Liver (tissue), 3 donors: ENCODE data around the gene HOXD8.

Experiments used
- GABPA ChIP-seq, 2 donors: IDR thresholded peaks in 1 of 2; conservative IDR thresholded peaks in 1 of 2; 2 replicates each; pipeline ENCODE4 v1.6.1; 2016; ENCODE audit warnings: antibody characterized with exemption in 2 of 2, mild to moderate bottlenecking in 1 of 2, moderate library complexity in 1 of 2
- MAX ChIP-seq: IDR thresholded peaks from 2 replicates; pipeline ENCODE4 v1.6.1; 2016; ENCODE audit warnings: antibody characterized with exemption
- RAD21 ChIP-seq, 2 donors: IDR thresholded peaks; 2 replicates each; pipeline ENCODE4 v1.6.1; 2016; ENCODE audit warnings: antibody characterized with exemption in 2 of 2, mild to moderate bottlenecking in 2 of 2
- REST ChIP-seq: IDR thresholded peaks from 2 replicates; pipeline ENCODE4 v1.6.1; 2016; ENCODE audit warnings: antibody characterized with exemption, mild to moderate bottlenecking
- SP1 ChIP-seq: IDR thresholded peaks from 2 replicates; pipeline ENCODE4 v1.6.1; 2018; ENCODE audit warnings: antibody characterized with exemption, mild to moderate bottlenecking
- TAF1 ChIP-seq: conservative IDR thresholded peaks from 2 replicates; pipeline ENCODE4 v1.6.1; 2016; ENCODE audit warnings: antibody characterized with exemption, mild to moderate bottlenecking
- YY1 ChIP-seq: IDR thresholded peaks from 2 replicates; pipeline ENCODE4 v1.6.1; 2016; ENCODE audit warnings: antibody characterized with exemption, mild to moderate bottlenecking
- ZBTB33 ChIP-seq: IDR thresholded peaks from 2 replicates; pipeline ENCODE4 v1.6.1; 2016; ENCODE audit warnings: antibody characterized with exemption
- TF ChIP-seq, protein P1 (sequence below): fragments of 150-350 bp; IDR thresholded peaks from 2 replicates; pipeline ENCODE4 v1.5.1; 2017; ENCODE audit warnings: improper control_type of control experiment, low read depth, low read length; ENCODE audit not compliant: missing input control
- TF ChIP-seq, protein P2 (sequence below): IDR thresholded peaks from 2 replicates; pipeline ENCODE4 v1.6.1; 2016; ENCODE audit warnings: antibody characterized with exemption
- donor health status: healthy.
- donor health status: healthy.

- TF ChIP-seq GABPA (IDR thresholded peaks at IDR 0.05 in 1 of 2, conservative IDR thresholded peaks at IDR 0.05 in 1 of 2) (no peak), RAD21 (IDR thresholded peaks at IDR 0.05) (no peak), REST (no peak), MAX (no peak), YY1 (no peak), ZBTB33 (no peak), SP1 (no peak), TAF1 (no peak)
- TF ChIP-seq, protein P1, sequence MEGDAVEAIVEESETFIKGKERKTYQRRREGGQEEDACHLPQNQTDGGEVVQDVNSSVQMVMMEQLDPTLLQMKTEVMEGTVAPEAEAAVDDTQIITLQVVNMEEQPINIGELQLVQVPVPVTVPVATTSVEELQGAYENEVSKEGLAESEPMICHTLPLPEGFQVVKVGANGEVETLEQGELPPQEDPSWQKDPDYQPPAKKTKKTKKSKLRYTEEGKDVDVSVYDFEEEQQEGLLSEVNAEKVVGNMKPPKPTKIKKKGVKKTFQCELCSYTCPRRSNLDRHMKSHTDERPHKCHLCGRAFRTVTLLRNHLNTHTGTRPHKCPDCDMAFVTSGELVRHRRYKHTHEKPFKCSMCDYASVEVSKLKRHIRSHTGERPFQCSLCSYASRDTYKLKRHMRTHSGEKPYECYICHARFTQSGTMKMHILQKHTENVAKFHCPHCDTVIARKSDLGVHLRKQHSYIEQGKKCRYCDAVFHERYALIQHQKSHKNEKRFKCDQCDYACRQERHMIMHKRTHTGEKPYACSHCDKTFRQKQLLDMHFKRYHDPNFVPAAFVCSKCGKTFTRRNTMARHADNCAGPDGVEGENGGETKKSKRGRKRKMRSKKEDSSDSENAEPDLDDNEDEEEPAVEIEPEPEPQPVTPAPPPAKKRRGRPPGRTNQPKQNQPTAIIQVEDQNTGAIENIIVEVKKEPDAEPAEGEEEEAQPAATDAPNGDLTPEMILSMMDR, result no peak
- TF ChIP-seq, protein P2, sequence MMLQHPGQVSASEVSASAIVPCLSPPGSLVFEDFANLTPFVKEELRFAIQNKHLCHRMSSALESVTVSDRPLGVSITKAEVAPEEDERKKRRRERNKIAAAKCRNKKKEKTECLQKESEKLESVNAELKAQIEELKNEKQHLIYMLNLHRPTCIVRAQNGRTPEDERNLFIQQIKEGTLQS, result no peak
These were observed 38.6 kb upstream of the HOXD8 start for GRCh38 chr2:176090862-176091261.
